C4-2B (cell line): Measurements from ENCODE around the gene LTC4S.

Experiments used
- ZFX ChIP-seq: fragments of 450-650 bp; IDR thresholded peaks from 2 replicates; pipeline ENCODE4 v1.6.1; 2017
- TF ChIP-seq, protein P1 (sequence below): fragments of 450-650 bp; conservative IDR thresholded peaks from 2 replicates; pipeline ENCODE4 v1.5.1; 2017; ENCODE audit warnings: mild to moderate bottlenecking

DNA sequence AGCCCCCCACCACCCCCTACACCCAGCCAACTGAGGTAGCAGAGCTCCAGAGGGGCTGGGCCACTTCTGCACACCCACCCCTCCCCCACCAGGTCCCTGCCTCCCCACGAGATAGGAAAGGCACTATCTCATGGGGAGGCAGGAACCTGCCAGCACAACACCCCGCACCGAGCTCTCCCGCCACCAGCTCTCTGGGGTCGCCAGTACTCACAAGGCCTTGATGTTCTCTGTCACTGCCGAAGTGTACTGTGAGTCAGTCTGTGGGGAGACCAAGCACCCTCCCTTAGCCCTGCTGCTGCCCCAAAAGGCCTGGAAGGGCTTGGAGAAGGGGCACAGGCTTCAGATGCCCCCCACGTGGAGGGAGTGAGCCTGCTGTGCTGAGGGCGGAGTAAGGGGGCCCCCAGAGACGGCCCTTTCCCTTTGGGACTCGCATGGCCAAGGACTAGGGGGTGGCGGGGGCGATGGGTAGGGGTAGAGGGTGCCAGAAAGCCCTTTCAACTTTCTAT, 7.0 kb downstream of the LTC4S start:
- TF ChIP-seq, protein P1, sequence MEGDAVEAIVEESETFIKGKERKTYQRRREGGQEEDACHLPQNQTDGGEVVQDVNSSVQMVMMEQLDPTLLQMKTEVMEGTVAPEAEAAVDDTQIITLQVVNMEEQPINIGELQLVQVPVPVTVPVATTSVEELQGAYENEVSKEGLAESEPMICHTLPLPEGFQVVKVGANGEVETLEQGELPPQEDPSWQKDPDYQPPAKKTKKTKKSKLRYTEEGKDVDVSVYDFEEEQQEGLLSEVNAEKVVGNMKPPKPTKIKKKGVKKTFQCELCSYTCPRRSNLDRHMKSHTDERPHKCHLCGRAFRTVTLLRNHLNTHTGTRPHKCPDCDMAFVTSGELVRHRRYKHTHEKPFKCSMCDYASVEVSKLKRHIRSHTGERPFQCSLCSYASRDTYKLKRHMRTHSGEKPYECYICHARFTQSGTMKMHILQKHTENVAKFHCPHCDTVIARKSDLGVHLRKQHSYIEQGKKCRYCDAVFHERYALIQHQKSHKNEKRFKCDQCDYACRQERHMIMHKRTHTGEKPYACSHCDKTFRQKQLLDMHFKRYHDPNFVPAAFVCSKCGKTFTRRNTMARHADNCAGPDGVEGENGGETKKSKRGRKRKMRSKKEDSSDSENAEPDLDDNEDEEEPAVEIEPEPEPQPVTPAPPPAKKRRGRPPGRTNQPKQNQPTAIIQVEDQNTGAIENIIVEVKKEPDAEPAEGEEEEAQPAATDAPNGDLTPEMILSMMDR, result no peak
- no peak for TF ChIP-seq ZFX
